PC-3 (cell line): ENCODE data around the gene CAMTA1.

Experiments
- CTCF ChIP-seq: fragments of 300-600 bp; sonication (generic); conservative IDR thresholded peaks from 2 replicates; pipeline ENCODE4 v1.5.1; 2017; ENCODE audit warnings: antibody characterized with exemption, low read depth, mild to moderate bottlenecking, low read length
- EZH2 ChIP-seq: fragments of 300-600 bp; sonication (generic); IDR thresholded peaks from one replicate; pipeline ENCODE4 v1.6.1; 2017; ENCODE audit warnings: antibody characterized with exemption, mild to moderate bottlenecking, low read length; ENCODE audit not compliant: unreplicated experiment
- EZH2phosphoT487 ChIP-seq: fragments of 300-600 bp; sonication (generic); IDR thresholded peaks from 2 replicates; pipeline ENCODE4 v1.6.1; 2018; ENCODE audit warnings: mild to moderate bottlenecking, antibody characterized with exemption, low read length, borderline replicate concordance

- no peak for TF ChIP-seq CTCF
- TF ChIP-seq EZH2, result no peak
- no peak for TF ChIP-seq EZH2phosphoT487
Measured at GRCh38 chr1:6802454-6802853, 17.2 kb downstream of the CAMTA1 start.
